Mesenchymal stem cell (in vitro differentiated cells and primary cell): ENCODE measurements around the gene ANKRD66.

Experiments
- DNase-seq: peaks from one replicate; pipeline ENCODE4 v3.0.0-alpha.2; 2013
- H2AFZ ChIP-seq: one replicate; pipeline ENCODE4 v1.6.1; 2013; ENCODE audit warnings: low read depth, mild to moderate bottlenecking, control low read depth, inconsistent platforms, low read length, moderate library complexity
- H2AK5ac ChIP-seq: 2 replicates; pipeline ENCODE4 v1.6.1; 2013; ENCODE audit warnings: low read length, moderate library complexity, mild to moderate bottlenecking, inconsistent platforms; ENCODE audit not compliant: severe bottlenecking
- H2BK120ac ChIP-seq: one replicate; pipeline ENCODE4 v1.6.1; 2013; ENCODE audit warnings: low read depth, mild to moderate bottlenecking, inconsistent platforms, low read length, moderate library complexity
- H2BK12ac ChIP-seq, 2 experiments: one replicate each; pipeline ENCODE4 v1.6.1; 2013; ENCODE audit warnings: inconsistent platforms in 2 of 2, low read length in 2 of 2, mild to moderate bottlenecking in 2 of 2, moderate library complexity in 2 of 2, control low read depth in 1 of 2
- H2BK15ac ChIP-seq: one replicate; pipeline ENCODE4 v1.6.1; 2013; ENCODE audit warnings: mild to moderate bottlenecking, low read depth, inconsistent platforms; ENCODE audit not compliant: poor library complexity, severe bottlenecking
- H2BK5ac ChIP-seq: 2 replicates; pipeline ENCODE4 v1.6.1; 2013; ENCODE audit warnings: low read depth, mild to moderate bottlenecking, low read length, control low read depth, inconsistent platforms; ENCODE audit not compliant: poor library complexity, severe bottlenecking
- H3K14ac ChIP-seq, 2 experiments: one replicate each; pipeline ENCODE4 v1.6.1; 2013; ENCODE audit warnings: inconsistent platforms in 2 of 2, low read length in 2 of 2, control low read depth in 1 of 2, mild to moderate bottlenecking in 1 of 2, moderate library complexity in 1 of 2
- H3K18ac ChIP-seq, 2 experiments: one replicate each; pipeline ENCODE4 v1.6.1; 2013; ENCODE audit warnings: inconsistent platforms in 2 of 2, low read length in 2 of 2, control low read depth in 1 of 2, low read depth in 1 of 2, mild to moderate bottlenecking in 1 of 2
- H3K23ac ChIP-seq, 2 experiments: one replicate each; pipeline ENCODE4 v1.6.1; 2013; ENCODE audit warnings: inconsistent platforms in 2 of 2, low read length in 2 of 2, mild to moderate bottlenecking in 2 of 2, moderate library complexity in 2 of 2, control low read depth in 1 of 2
- H3K27ac ChIP-seq: 2 replicates; pipeline ENCODE4 v1.5.1; 2013; ENCODE audit warnings: mild to moderate bottlenecking, moderate library complexity, low read length, control low read depth, inconsistent platforms; ENCODE audit not compliant: poor library complexity, severe bottlenecking
- H3K27me3 ChIP-seq, 2 experiments: 2 replicates each; pipeline versions ENCODE4 v1.6.1 to v1.7.0; 2013; ENCODE audit warnings: low read length in 2 of 2, mild to moderate bottlenecking in 2 of 2, moderate library complexity in 2 of 2, control low read depth in 1 of 2, inconsistent platforms in 1 of 2; ENCODE audit not compliant: control insufficient read depth in 1 of 2, insufficient read depth in 1 of 2
- H3K36me3 ChIP-seq, 2 experiments: 2 replicates each; pipeline versions ENCODE4 v1.6.1 to v1.7.0; 2013; ENCODE audit warnings: low read length in 2 of 2, control low read depth in 1 of 2, inconsistent platforms in 1 of 2, low read depth in 1 of 2, mild to moderate bottlenecking in 1 of 2; ENCODE audit not compliant: insufficient read depth in 2 of 2, control insufficient read depth in 1 of 2
- H3K4ac ChIP-seq, 2 experiments: one replicate each; pipeline ENCODE4 v1.6.1; 2013; ENCODE audit warnings: inconsistent platforms in 2 of 2, low read length in 2 of 2, mild to moderate bottlenecking in 2 of 2, moderate library complexity in 2 of 2, control low read depth in 1 of 2, low read depth in 1 of 2
- H3K4me1 ChIP-seq: 2 replicates; pipeline ENCODE4 v1.6.1; 2013; ENCODE audit warnings: low read depth, low read length, control low read depth; ENCODE audit not compliant: control insufficient read depth, insufficient read depth
- H3K4me2 ChIP-seq: 2 replicates; pipeline ENCODE4 v1.6.1; 2013; ENCODE audit warnings: low read length, mild to moderate bottlenecking, inconsistent platforms; ENCODE audit not compliant: poor library complexity, severe bottlenecking
- H3K4me3 ChIP-seq, 2 experiments: 2 replicates each; pipeline versions ENCODE4 v1.5.1 to v1.7.0; 2013; ENCODE audit warnings: low read length in 2 of 2, mild to moderate bottlenecking in 2 of 2, control low read depth in 1 of 2, low read depth in 1 of 2; ENCODE audit not compliant: insufficient read depth in 1 of 2
- H3K79me1 ChIP-seq: replicated peaks from 2 replicates; pipeline ENCODE4 v1.6.1; 2013; ENCODE audit warnings: mild to moderate bottlenecking, control low read depth, low read length, inconsistent platforms; ENCODE audit not compliant: poor library complexity, severe bottlenecking
- H3K9ac ChIP-seq: 2 replicates; pipeline ENCODE4 v1.7.0; 2013; ENCODE audit warnings: mild to moderate bottlenecking, low read length, moderate library complexity
- H3K9me3 ChIP-seq: 2 replicates; pipeline ENCODE4 v1.7.0; 2013; ENCODE audit warnings: mild to moderate bottlenecking, low read length; ENCODE audit not compliant: control insufficient read depth
- H4K8ac ChIP-seq: one replicate; pipeline ENCODE4 v1.6.1; 2013; ENCODE audit warnings: inconsistent platforms, mild to moderate bottlenecking, low read length, moderate library complexity
- H4K91ac ChIP-seq: one replicate; pipeline ENCODE4 v1.6.1; 2013; ENCODE audit warnings: mild to moderate bottlenecking, low read length, inconsistent platforms
- WGBS: methylation state at CpG from one replicate; pipeline ENCODE4 v1.1.7; 2013; ENCODE audit warnings: mixed read lengths; 5-methylcytosine and 5-hydroxymethylcytosine counted together

ANKRD66 gene

DNA sequence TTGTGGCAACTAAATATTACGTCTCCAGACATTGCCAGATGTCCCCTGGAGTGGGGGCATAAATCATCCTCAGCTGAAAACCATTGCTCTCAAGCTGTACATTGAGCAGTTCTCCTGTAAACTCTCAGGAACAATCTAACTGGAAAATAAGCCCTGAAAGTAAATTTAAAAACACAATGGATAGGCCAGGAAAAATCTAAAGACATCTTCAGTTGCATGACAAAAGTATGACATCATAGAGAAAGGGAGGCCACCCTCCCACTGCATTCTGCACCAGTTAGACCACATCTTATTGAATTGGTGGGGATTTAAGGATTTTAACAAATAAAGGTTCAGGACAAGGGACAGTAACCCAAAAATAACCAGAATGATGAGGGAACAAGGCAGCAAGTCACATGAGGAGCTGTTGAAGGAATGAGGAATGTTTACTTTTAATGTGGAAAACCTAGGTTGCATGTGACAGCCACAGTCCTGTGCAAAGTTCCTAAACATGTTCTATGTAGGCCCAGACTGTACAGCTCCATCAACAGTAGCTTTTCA, 16.9 kb upstream of the ANKRD66 start:
- no peak overlapping the region for H3K18ac ChIP-seq
- peaks cover 14 to 23% of the 10 kb centered on the region in 2 experiments for H3K27me3 ChIP-seq
- no peak overlapping the region for H2BK15ac ChIP-seq
- H2BK12ac ChIP-seq, result no peak overlapping the region
- H2AFZ ChIP-seq, result no peak overlapping the region
- no peak overlapping the region for H3K14ac ChIP-seq
- no peak overlapping the region for H3K4me3 ChIP-seq
- no peak overlapping the region for H3K4me2 ChIP-seq
- H3K9me3 ChIP-seq, result no peaks in the 10 kb centered on the region
- no peak overlapping the region for H3K23ac ChIP-seq
- no peak overlapping the region for H2BK120ac ChIP-seq
- no peak overlapping the region for H3K9ac ChIP-seq
- no peak overlapping the region for H2AK5ac ChIP-seq
- H4K91ac ChIP-seq, result no peak overlapping the region
- H3K36me3 ChIP-seq, result no peaks in the 10 kb centered on the region
- 44% methylated on average over 1 of the region's 1 CpG for WGBS
- no peak for DNase-seq
- H3K79me1 ChIP-seq, result no peaks in the 10 kb centered on the region
- peaks cover 1% of the 10 kb centered on the region for H3K4me1 ChIP-seq
- no peak overlapping the region for H3K4ac ChIP-seq
- no peak overlapping the region for H3K27ac ChIP-seq
- H4K8ac ChIP-seq, result no peak overlapping the region
- H2BK5ac ChIP-seq, result no peak overlapping the region

DNA sequence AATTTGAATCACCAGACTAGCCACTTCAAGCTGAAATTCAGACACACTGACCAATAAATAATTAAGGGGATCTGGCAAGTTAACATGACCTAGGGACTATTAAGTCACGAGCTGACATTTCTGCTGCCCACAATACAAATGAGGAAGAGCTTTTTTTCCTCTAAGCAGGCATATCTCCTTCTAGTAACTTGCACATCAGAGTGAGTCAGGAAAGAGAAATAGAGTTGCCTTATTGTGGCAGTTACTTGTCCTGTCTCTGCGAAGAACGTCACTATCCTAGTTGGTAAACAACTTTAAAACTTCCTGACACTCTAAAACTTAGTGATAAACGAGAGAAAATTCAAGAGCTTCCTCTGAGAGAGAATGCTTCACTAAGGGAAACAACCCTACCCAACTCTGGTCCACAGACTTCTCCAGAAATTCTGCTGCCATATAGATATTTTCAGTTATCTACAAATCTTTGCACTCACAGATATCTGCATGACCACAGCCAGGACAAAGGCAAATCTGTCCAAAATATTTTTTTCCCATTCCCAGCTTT, 15.7 kb upstream of the ANKRD66 start:
- WGBS, result 21% methylated on average over 4 of the region's 4 CpGs

DNA sequence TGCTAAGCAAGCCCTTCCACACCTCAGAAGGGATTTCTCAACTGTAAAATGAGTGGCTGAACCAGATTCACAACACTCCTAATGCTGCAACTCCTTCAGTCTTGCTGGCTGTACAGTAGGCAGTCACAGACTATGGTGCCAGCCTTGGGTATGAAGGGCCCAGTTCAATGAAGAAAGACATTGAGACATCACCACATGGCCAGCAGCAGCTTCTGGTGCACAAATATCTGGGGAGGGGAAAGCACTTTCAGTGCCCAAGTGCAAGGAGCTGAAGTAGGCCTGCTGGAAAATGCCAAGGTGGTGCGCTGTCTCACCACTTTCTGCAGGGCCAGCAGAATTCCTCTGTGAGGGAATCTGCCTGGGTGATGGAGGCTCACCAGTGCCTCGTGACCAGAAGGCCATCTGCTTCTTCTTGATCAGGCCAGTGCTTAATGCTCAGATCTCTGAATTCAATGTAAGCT, 13.4 kb upstream of the ANKRD66 start:
- H4K8ac ChIP-seq, result no peak overlapping the region
- 85% methylated on average over 2 of the region's 2 CpGs for WGBS
- no peak overlapping the region for H3K4me3 ChIP-seq
- peaks cover 24 to 42% of the 10 kb centered on the region in 2 experiments for H3K27me3 ChIP-seq
- no peak overlapping the region for H2BK12ac ChIP-seq
- no peak overlapping the region for H3K14ac ChIP-seq
- H3K4me1 ChIP-seq, result peaks cover 9% of the 10 kb centered on the region
- H3K27ac ChIP-seq, result no peak overlapping the region
- no peak overlapping the region for H2BK120ac ChIP-seq
- H3K4ac ChIP-seq, result no peak overlapping the region
- no peak for DNase-seq
- H4K91ac ChIP-seq, result no peak overlapping the region
- no peak overlapping the region for H3K18ac ChIP-seq
- no peaks in the 10 kb centered on the region for H3K9me3 ChIP-seq
- H3K23ac ChIP-seq, result no peak overlapping the region
- H3K36me3 ChIP-seq, result no peaks in the 10 kb centered on the region
- H3K79me1 ChIP-seq, result no peaks in the 10 kb centered on the region
- H2BK15ac ChIP-seq, result no peak overlapping the region
- no peak overlapping the region for H3K9ac ChIP-seq
- no peak overlapping the region for H2BK5ac ChIP-seq
- no peak overlapping the region for H2AFZ ChIP-seq
- H2AK5ac ChIP-seq, result no peak overlapping the region
- H3K4me2 ChIP-seq, result no peak overlapping the region

More for the DNA sequence above, 15.7 kb upstream of the ANKRD66 start:
- Histone ChIP-seq H2AFZ (no peak overlapping the region), H3K4me2 (no peak overlapping the region), H2BK120ac (no peak overlapping the region), H2AK5ac (no peak overlapping the region), H2BK12ac (no peak overlapping the region), H3K4me3 (no peak overlapping the region), H2BK15ac (no peak overlapping the region), H4K91ac (no peak overlapping the region), H3K18ac (no peak overlapping the region), H3K27ac (no peak overlapping the region), H3K27me3 (peaks cover 17 to 31% of the 10 kb centered on the region in 2 experiments), H2BK5ac (no peak overlapping the region), H3K14ac (no peak overlapping the region), H3K9ac (no peak overlapping the region), H3K36me3 (no peaks in the 10 kb centered on the region), H4K8ac (no peak overlapping the region), H3K4me1 (peaks cover 9% of the 10 kb centered on the region), H3K9me3 (no peaks in the 10 kb centered on the region), H3K79me1 (no peaks in the 10 kb centered on the region), H3K4ac (no peak overlapping the region), H3K23ac (no peak overlapping the region)
- DNase-seq, result no peak

DNA sequence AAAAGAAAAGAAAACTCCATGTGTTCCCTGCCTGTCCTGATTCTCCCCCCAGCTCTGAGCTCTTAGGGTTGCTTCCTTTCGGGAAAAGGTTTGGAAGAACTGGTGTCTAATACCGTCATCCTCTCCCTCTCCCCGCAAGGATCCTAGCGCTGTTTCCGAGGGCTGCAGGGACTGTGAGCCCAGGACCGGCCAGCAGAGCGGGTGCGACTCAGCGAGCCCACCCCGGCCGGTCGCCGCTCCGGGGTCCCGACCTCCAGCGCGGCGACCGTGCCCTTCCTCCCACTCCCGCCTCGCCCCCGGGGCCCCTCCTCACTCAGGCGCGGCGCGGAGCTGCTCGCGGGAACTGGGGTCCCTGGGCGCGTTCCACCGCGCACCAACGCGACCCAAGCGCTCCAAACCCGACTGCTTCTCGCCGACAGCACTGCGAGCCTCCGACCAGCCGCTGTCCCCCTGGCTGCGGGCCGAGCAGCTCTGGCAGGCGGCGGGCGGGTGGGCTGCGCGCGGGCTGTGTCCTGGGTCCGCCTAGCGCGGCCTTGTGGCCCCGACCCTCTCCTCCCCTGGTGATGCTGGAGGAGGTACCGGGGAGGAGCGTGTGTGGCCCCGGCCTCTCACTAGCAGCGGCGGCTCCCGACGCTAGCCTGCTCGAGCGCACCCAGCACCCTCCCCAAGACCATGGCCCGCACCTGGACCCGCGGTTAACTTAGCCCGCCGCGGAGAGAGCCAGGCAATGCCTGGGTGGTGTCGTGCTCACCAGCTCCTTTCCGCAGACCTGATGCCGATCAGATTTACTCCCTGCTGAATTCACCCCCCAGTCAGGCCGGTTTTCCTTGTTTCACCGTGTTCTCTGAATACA, 11.6 kb upstream of the ANKRD66 start, which contains the start of gene PLA2G7:
TSS of gene PLA2G7 (minus strand) at position 509 of the 853 bp plus-strand sequence. CDS start 12,484 bp downstream, outside the sequence.
- Histone ChIP-seq H3K18ac (no peak within 1 kb of the TSS), H3K4me2 (peak within 1 kb of the TSS; percentile 100), H2BK120ac (peak within 1 kb of the TSS; percentile 15), H3K23ac (peak within 1 kb of the TSS in 1 of 2 experiments; percentile 23), H3K27me3 (peaks cover 19 to 43% of the 10 kb centered on the region in 2 experiments), H3K4me3 (peak within 1 kb of the TSS; percentile 65 to 83), H2BK12ac (no peak within 1 kb of the TSS), H3K14ac (no peak within 1 kb of the TSS), H3K9me3 (no peaks in the 10 kb centered on the region), H3K4ac (no peak within 1 kb of the TSS), H3K9ac (peak within 1 kb of the TSS; percentile 73), H3K4me1 (peaks cover 9% of the 10 kb centered on the region), H3K36me3 (no peaks in the 10 kb centered on the region), H2AFZ (no peak within 1 kb of the TSS), H3K79me1 (no peaks in the 10 kb centered on the region), H4K8ac (no peak within 1 kb of the TSS), H2BK15ac (no peak within 1 kb of the TSS), H4K91ac (no peak within 1 kb of the TSS), H2AK5ac (no peak within 1 kb of the TSS), H2BK5ac (no peak within 1 kb of the TSS), H3K27ac (no peak within 1 kb of the TSS)
- WGBS, result under 1% methylated on average over 45 of the region's 73 CpGs
- peak; percentile 14 for DNase-seq
